ENCODE measurements around the gene CACNA1S.

GRCh38 chr1:201039418-201039817 lies 72.8 kb downstream of the CACNA1S start:
- TF ChIP-seq SP2 (IDR thresholded peaks at IDR 0.05; ENCODE audit: low read length) (no peak), CTCF (IDR thresholded peaks at IDR 0.05; ENCODE audit: control extremely low read depth in 1 of 3, insufficient read depth in 1 of 3, low read depth in 1 of 3, low read length in 3 of 3) (no peak), GABPA (IDR thresholded peaks at IDR 0.05; ENCODE audit: borderline replicate concordance, insufficient read depth, low read length) (no peak)

All from H1 (cell line).